Osteoblast (primary cell): ENCODE measurements around the gene PPOX. TPM values are rescaled to one million over a fixed set of nuclear protein-coding genes. Genes with fewer than 3 reads are reported as not detected.

Experiments used
- DNase-seq: peaks from one replicate; pipeline ENCODE4 v3.0.0; 2011; ENCODE audit warnings: low spot score, mixed read lengths; ENCODE audit not compliant: insufficient read length; ENCODE audit errors: missing footprints
- H2AFZ ChIP-seq: 2 replicates; pipeline ENCODE4 v1.6.0; 2011; ENCODE audit warnings: mild to moderate bottlenecking, low read length
- H3K27ac ChIP-seq: 2 replicates; pipeline ENCODE4 v1.5.1; 2011; ENCODE audit warnings: mild to moderate bottlenecking, low read depth, low read length, moderate library complexity
- H3K27me3 ChIP-seq: 2 replicates; pipeline ENCODE4 v1.6.0; 2012; ENCODE audit warnings: mild to moderate bottlenecking, control low read depth, inconsistent platforms, low read length, moderate library complexity; ENCODE audit not compliant: insufficient read depth
- H3K36me3 ChIP-seq: 2 replicates; pipeline ENCODE4 v1.5.1; 2011; ENCODE audit warnings: mild to moderate bottlenecking, low read length, control low read depth, moderate library complexity; ENCODE audit not compliant: insufficient read depth
- H3K4me1 ChIP-seq: 2 replicates; pipeline ENCODE4 v1.5.1; 2011; ENCODE audit warnings: mild to moderate bottlenecking, low read length, control low read depth, moderate library complexity; ENCODE audit not compliant: insufficient read depth
- H3K4me2 ChIP-seq: 2 replicates; pipeline ENCODE4 v1.6.0; 2011; ENCODE audit warnings: mild to moderate bottlenecking, low read length; ENCODE audit not compliant: insufficient read depth
- H3K4me3 ChIP-seq: fragments of 200-600 bp; sonication (generic); 3 replicates; pipeline ENCODE4 v1.5.1; 2012; ENCODE audit warnings: mild to moderate bottlenecking, low read length, inconsistent platforms; ENCODE audit not compliant: insufficient read depth
- H3K79me2 ChIP-seq: 2 replicates; pipeline ENCODE4 v1.6.0; 2012; ENCODE audit warnings: mild to moderate bottlenecking, low read length, control low read depth, inconsistent platforms; ENCODE audit not compliant: insufficient read depth
- H3K9me3 ChIP-seq: 2 replicates; pipeline ENCODE4 v1.5.1; 2011; ENCODE audit warnings: low read depth, low read length, control low read depth
- H4K20me1 ChIP-seq: 2 replicates; pipeline ENCODE4 v1.6.0; 2012; ENCODE audit warnings: mild to moderate bottlenecking, low read length, control low read depth; ENCODE audit not compliant: insufficient read depth
- total RNA-seq: library from RNA; depleted of rRNA; stranded (reverse); fragments of >200 nt; gene quantifications from 2 replicates; pipeline ENCODE4 v1.2.3, GENCODE V29; 2012
- TF ChIP-seq, protein P1 (sequence below): IDR thresholded peaks from 2 replicates; pipeline ENCODE4 v1.5.1; 2011; ENCODE audit warnings: mild to moderate bottlenecking, low read depth, low read length, moderate library complexity; ENCODE audit errors: extremely low read depth

PPOX gene
- total RNA-seq, 1 donor = 19.5 TPM

- no peak overlapping the region for H2AFZ ChIP-seq
- TF ChIP-seq, protein P1, sequence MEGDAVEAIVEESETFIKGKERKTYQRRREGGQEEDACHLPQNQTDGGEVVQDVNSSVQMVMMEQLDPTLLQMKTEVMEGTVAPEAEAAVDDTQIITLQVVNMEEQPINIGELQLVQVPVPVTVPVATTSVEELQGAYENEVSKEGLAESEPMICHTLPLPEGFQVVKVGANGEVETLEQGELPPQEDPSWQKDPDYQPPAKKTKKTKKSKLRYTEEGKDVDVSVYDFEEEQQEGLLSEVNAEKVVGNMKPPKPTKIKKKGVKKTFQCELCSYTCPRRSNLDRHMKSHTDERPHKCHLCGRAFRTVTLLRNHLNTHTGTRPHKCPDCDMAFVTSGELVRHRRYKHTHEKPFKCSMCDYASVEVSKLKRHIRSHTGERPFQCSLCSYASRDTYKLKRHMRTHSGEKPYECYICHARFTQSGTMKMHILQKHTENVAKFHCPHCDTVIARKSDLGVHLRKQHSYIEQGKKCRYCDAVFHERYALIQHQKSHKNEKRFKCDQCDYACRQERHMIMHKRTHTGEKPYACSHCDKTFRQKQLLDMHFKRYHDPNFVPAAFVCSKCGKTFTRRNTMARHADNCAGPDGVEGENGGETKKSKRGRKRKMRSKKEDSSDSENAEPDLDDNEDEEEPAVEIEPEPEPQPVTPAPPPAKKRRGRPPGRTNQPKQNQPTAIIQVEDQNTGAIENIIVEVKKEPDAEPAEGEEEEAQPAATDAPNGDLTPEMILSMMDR = no peak
- DNase-seq = no peak
- H3K4me2 ChIP-seq = no peak overlapping the region
- peaks cover 20% of the 10 kb centered on the region for H3K4me1 ChIP-seq
- H3K9me3 ChIP-seq = no peaks in the 10 kb centered on the region
- no peaks in the 10 kb centered on the region for H3K27me3 ChIP-seq
- peaks cover 96% of the 10 kb centered on the region for H3K79me2 ChIP-seq
- H3K36me3 ChIP-seq = peaks cover 36% of the 10 kb centered on the region
- no peak overlapping the region for H3K27ac ChIP-seq
- H4K20me1 ChIP-seq = peaks cover 26% of the 10 kb centered on the region
- H3K4me3 ChIP-seq = no peak overlapping the region
These were observed 37.4 kb upstream of the PPOX start for GRCh38 chr1:161128591-161129420.

GRCh38 chr1:161130266-161130665, 36.0 kb upstream of the PPOX start:
- Histone ChIP-seq H3K27ac (peak overlapping the region; percentile 6), H3K27me3 (no peaks in the 10 kb centered on the region), H4K20me1 (peaks cover 20% of the 10 kb centered on the region), H3K4me1 (peaks cover 20% of the 10 kb centered on the region), H3K79me2 (peaks cover 93% of the 10 kb centered on the region), H2AFZ (no peak overlapping the region), H3K9me3 (no peaks in the 10 kb centered on the region), H3K4me2 (peak overlapping the region; percentile 97), H3K36me3 (peaks cover 24% of the 10 kb centered on the region), H3K4me3 (no peak overlapping the region)
- DNase-seq = no peak
- TF ChIP-seq, protein P1 = no peak

GRCh38 chr1:161131523-161132409, 34.5 kb upstream of the PPOX start:
- H3K27me3 ChIP-seq = no peaks in the 10 kb centered on the region
- peaks cover 13% of the 10 kb centered on the region for H4K20me1 ChIP-seq
- peak; percentile 77 for DNase-seq
- H3K27ac ChIP-seq = peak overlapping the region; percentile 96
- H2AFZ ChIP-seq = peak overlapping the region; percentile 79
- peak overlapping the region; percentile 100 for H3K4me3 ChIP-seq
- peaks cover 17% of the 10 kb centered on the region for H3K36me3 ChIP-seq
- peak overlapping the region; percentile 97 for H3K4me2 ChIP-seq
- peaks cover 81% of the 10 kb centered on the region for H3K79me2 ChIP-seq
- TF ChIP-seq, protein P1 = no peak
- H3K9me3 ChIP-seq = no peaks in the 10 kb centered on the region
- H3K4me1 ChIP-seq = peaks cover 20% of the 10 kb centered on the region
